Calu3 (cell line): ENCODE data around the gene NALCN. TPM values are rescaled to one million over a fixed set of nuclear protein-coding genes. Genes with fewer than 3 reads are reported as not detected.

Experiments used
- BruUV-seq: library from RNA; stranded (reverse); fragments of 400-500 nt; replicated peaks from 2 replicates; lab custom pipeline; 2021; lab: Mats Ljungman, UMichigan
- CTCF ChIA-PET: fragments of 300-600 bp; sonication (Branson Sonifier 250); formaldehyde crosslinking; loops from one replicate; lab custom pipeline; 2022; ENCODE audit warnings: antibody characterized with exemption; lab: Charles Lee
- DNase-seq: peaks from one replicate; pipeline ENCODE4 v3.0.0; 2022
- H3K27ac Mint-ChIP-seq: one replicate; pipeline ENCODE4 v1.8.0; 2022; ENCODE audit warnings: mixed read lengths; ENCODE audit not compliant: unreplicated experiment
- H3K27me3 Mint-ChIP-seq: one replicate; pipeline ENCODE4 v1.8.0; 2022; ENCODE audit warnings: mixed read lengths; ENCODE audit not compliant: unreplicated experiment
- H3K36me3 Mint-ChIP-seq: one replicate; pipeline ENCODE4 v1.8.0; 2022; ENCODE audit warnings: mild to moderate bottlenecking, moderate library complexity, mixed read lengths; ENCODE audit not compliant: insufficient read depth, unreplicated experiment
- H3K4me1 Mint-ChIP-seq: one replicate; pipeline ENCODE4 v1.8.0; 2022; ENCODE audit warnings: mild to moderate bottlenecking, low read depth, mixed read lengths; ENCODE audit not compliant: unreplicated experiment
- H3K4me3 Mint-ChIP-seq: one replicate; pipeline ENCODE4 v1.8.0; 2022; ENCODE audit warnings: mild to moderate bottlenecking, low read depth, moderate library complexity, mixed read lengths; ENCODE audit not compliant: unreplicated experiment
- H3K9me3 Mint-ChIP-seq: one replicate; pipeline ENCODE4 v1.8.0; 2022; ENCODE audit warnings: low read depth, mixed read lengths; ENCODE audit not compliant: unreplicated experiment
- CTCF ChIP-seq: fragments of 200-600 bp; IDR thresholded peaks from one replicate; pipeline ENCODE4 v1.8.0; 2022; ENCODE audit warnings: antibody characterized with exemption; ENCODE audit not compliant: unreplicated experiment
- intact Hi-C: fragments of 100-400 bp; cut with micrococcal nuclease; formaldehyde crosslinking; loops from one replicate; pipeline ENCODE4 v1.10.0; 2022; ENCODE audit not compliant: unreplicated experiment
- total RNA-seq: library from RNA; stranded (reverse); gene quantifications from 2 replicates; pipeline ENCODE4 v1.2.3, GENCODE V29; 2022

The NALCN gene
- total RNA-seq, 1 experiment from 2014 or later = 2.8 TPM

- H3K4me1 Mint-ChIP-seq = no peaks in the 10 kb centered on the region
- CTCF ChIA-PET = no interaction called here
- no peaks in the 10 kb centered on the region for H3K27me3 Mint-ChIP-seq
- H3K27ac Mint-ChIP-seq = no peak overlapping the region
- no peak for DNase-seq
- intact Hi-C loops = no loop called here
- TF ChIP-seq CTCF = no peak
- BruUV-seq = no TSS peak
- H3K9me3 Mint-ChIP-seq = peaks cover 4% of the 10 kb centered on the region
- no peaks in the 10 kb centered on the region for H3K36me3 Mint-ChIP-seq
- no peak overlapping the region for H3K4me3 Mint-ChIP-seq
These were observed 107.9 kb downstream of the NALCN start for GRCh38 chr13:101308247-101309013.

DNA sequence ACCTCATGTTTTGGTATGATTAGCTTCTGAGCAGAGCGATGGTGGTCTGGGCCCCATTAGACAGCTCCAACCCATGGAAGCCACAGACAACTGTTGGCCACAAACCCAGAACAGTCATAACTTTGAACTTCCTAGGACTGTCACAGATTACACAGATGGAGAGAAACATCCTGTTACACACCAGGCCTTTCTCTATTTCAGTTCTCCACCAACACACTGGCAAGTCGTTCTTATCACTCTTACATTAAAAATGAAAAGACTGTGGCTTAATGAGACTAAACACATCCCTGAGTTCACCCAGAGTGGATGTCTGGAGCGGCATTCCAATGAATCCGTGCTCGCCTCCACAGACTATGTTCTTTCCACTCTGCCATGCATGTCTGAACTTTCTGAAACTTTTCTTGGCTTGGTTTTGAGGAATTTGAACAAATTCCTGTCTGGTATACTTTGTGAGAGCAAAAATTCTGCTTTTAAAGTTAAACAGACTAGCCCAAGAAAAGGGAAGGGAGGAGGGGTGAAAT is 109.1 kb downstream of the NALCN start:
- Mint-ChIP-seq H3K27ac (no peak overlapping the region), H3K4me1 (no peaks in the 10 kb centered on the region), H3K27me3 (no peaks in the 10 kb centered on the region), H3K9me3 (peaks cover 4% of the 10 kb centered on the region), H3K36me3 (no peaks in the 10 kb centered on the region), H3K4me3 (no peak overlapping the region)
- CTCF ChIA-PET = no interaction called here
- intact Hi-C loops = no loop called here
- no peak for TF ChIP-seq CTCF
- BruUV-seq = no TSS peak
- no peak for DNase-seq

DNA sequence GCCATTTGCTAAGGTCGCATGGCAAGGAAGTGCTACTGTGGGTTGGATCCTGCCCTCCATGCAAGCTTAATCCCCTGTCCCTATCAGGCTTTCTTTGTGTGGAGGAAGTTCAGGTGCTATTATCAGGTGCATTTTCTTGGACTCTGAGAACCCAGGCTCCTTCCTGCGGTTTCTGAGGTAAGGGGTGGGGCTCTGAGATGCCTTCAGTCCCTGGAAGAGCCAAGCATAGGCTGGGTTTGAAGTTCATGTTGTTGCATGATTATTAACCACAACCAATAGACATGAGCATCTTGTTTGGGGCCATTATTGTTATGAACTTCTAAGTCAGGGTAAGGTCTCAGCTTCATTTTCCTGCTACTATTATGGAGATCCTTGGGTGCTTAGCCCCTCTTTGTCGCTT is 109.5 kb downstream of the NALCN start:
- no peaks in the 10 kb centered on the region for H3K4me1 Mint-ChIP-seq
- intact Hi-C loops = no loop called here
- H3K27ac Mint-ChIP-seq = no peak overlapping the region
- no peak for TF ChIP-seq CTCF
- H3K9me3 Mint-ChIP-seq = peaks cover 4% of the 10 kb centered on the region
- no peaks in the 10 kb centered on the region for H3K36me3 Mint-ChIP-seq
- no peaks in the 10 kb centered on the region for H3K27me3 Mint-ChIP-seq
- no peak for DNase-seq
- CTCF ChIA-PET = no interaction called here
- no TSS peak for BruUV-seq
- no peak overlapping the region for H3K4me3 Mint-ChIP-seq

DNA sequence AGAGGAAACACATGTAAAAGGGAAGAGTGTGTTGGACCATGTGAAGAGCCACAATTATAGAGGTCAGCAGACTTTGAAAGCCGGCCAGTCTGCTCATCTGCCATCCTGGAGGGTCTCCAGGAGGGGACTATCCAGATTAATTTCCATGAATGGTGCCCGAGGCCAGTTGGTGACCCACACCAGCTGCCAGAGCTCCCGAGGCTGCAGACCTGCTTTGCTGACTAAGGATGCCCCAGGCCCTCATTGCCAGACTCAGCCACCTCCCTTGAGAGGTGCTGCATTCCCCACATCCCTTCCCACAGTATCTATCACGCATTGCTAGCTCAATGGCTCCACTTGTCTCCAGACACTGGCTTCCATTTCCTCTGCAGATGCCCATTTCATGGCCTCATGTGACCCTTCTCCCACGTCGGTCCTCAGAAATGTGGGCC is 110.3 kb downstream of the NALCN start:
- Mint-ChIP-seq H3K36me3 (no peaks in the 10 kb centered on the region), H3K4me3 (no peak overlapping the region), H3K27ac (no peak overlapping the region), H3K9me3 (peaks cover 4% of the 10 kb centered on the region), H3K4me1 (no peaks in the 10 kb centered on the region), H3K27me3 (no peaks in the 10 kb centered on the region)
- TF ChIP-seq CTCF = no peak
- BruUV-seq = no TSS peak
- DNase-seq = no peak
- intact Hi-C loops = no loop called here
- CTCF ChIA-PET = no interaction called here
